GM10248 (cell line): ENCODE measurements around the gene PDHX.

Experiments used
- CTCF ChIA-PET: fragments of 300-600 bp; sonication (Branson Sonifier 250); formaldehyde crosslinking; extraction: SDS; loops from one replicate; lab custom pipeline; 2021; ENCODE audit warnings: antibody characterized with exemption; lab: Yijun Ruan, JAX
- POLR2A ChIA-PET: fragments of 350-650 bp; sonication (Branson Sonifier 250); formaldehyde crosslinking; extraction: SDS; loops from one replicate; lab custom pipeline; 2020; ENCODE audit warnings: antibody characterized with exemption; lab: Yijun Ruan, JAX
- DNase-seq: peaks from one replicate; pipeline ENCODE4 v3.0.0; 2012; ENCODE audit errors: extremely low spot score
- CTCF ChIP-seq: IDR thresholded peaks from 2 replicates; pipeline ENCODE4 v1.5.1; 2012; ENCODE audit warnings: mild to moderate bottlenecking, low read depth; ENCODE audit errors: extremely low read depth, missing control alignments, control extremely low read depth

PDHX gene

DNA sequence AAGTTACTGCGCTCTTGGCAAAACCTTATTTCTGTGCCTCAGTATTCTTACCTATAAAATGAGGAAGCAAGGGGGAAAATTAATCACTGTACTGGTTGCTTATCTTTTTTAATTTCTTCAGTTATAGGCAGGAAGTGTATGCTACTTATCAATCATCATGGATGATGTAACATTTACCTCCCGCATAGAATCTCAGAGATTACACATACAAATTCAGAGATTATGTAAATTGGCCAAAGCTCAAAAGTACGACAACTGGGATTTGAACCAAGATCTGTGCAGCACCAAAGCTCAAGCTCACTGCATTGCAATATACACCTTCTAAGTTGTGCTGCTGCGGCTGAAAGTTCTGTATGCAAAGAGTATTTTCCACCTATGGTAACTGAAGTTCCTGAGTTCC lies 83.0 kb downstream of the PDHX start:
- CTCF ChIA-PET: interaction anchor here (0.7 to 2.3 kb wide), 8 partner anchors 10 to 392 kb away, joined by 3 to 7 read pairs (median 4); no protein-coding TSS in a partner anchor
- no peak for TF ChIP-seq CTCF
- POLR2A ChIA-PET: no interaction called here
- no peak for DNase-seq

GRCh38 chr11:35003186-35003585 lies 86.8 kb downstream of the PDHX start:
- CTCF ChIA-PET: interaction anchor here (0.9 to 2.1 kb wide), 6 partner anchors 10 to 389 kb away, joined by 3 to 9 read pairs (median 4); no protein-coding TSS in a partner anchor
- no peak for DNase-seq
- TF ChIP-seq CTCF: no peak
- POLR2A ChIA-PET: no interaction called here

GRCh38 chr11:35003658-35004057 lies 87.2 kb downstream of the PDHX start:
- CTCF ChIA-PET: interaction anchor here (1.2 to 2.1 kb wide), 5 partner anchors 10 to 389 kb away, joined by 3 to 9 read pairs (median 4); no protein-coding TSS in a partner anchor
- POLR2A ChIA-PET: no interaction called here
- TF ChIP-seq CTCF: no peak
- DNase-seq: no peak

DNA sequence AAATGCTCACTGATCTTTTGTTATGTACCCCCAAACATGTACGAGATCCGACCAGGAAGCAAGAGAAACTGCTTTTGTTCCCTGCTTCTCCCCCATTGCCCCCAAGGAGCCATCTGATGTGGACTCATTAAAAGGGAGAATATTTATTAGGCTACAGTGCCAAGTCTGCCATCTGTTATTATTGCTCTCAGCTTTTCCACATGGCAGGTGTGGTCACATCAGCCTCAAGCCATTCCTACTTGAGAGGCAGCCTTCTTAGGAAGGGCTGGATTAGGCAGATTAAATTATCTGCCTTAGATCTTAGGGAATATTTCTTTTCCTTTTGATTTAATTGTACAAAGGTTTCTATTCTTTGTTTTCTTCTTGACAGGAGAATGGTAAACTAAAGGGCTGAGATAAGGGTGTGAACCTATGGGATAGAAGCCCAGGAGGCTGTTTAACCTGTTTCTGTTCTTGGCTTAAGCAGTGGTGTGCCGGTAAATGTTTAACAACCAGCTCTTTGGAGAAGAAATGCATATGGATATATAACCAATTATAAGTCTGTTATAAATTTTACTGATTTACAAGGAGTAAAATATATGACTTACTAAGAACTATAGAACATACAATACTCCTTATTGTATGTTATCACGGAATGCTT lies 88.8 kb downstream of the PDHX start:
- POLR2A ChIA-PET: no interaction called here
- TF ChIP-seq CTCF: no peak
- CTCF ChIA-PET: interaction anchor here (1.4 kb wide), 1 partner anchor 9 kb away, joined by 3 read pairs; no protein-coding TSS in a partner anchor
- no peak for DNase-seq

DNA sequence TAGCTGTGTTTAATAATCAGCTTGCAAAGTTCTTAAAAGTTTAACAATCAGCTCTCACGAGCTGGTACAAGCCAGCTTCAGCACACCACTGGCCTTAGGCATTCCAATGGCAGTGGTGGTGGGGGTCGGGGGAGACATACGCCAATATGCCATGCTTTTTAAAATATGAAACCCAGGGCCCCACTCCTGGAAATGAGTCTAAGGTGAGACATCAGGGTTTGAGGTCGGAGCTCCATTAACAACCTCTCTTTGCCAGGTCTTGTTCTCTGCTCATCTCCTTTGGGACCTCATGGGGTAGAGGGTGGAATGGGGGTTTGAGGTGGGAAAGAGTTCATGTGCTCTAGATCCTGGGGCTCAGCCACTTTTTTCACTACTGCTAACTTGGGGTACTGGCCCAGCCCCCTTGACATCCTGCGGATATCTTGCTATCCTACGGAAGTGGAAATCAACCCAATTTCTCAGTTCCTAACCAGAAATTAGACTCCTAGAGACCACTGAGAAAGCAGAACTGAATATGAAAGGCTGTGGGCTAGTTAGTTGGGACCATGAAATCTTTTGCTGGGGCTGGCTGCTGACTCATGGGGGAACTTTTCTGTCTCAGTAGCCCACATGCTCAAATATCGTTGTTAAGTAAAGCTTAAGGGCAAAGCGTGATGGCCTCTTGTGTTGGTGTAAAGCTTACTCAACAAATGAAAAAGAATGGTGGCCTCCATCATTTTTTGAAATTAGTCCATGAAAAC lies 90.1 kb downstream of the PDHX start:
- no peak for TF ChIP-seq CTCF
- peak; percentile 74 for DNase-seq
- POLR2A ChIA-PET: no interaction called here
- CTCF ChIA-PET: interaction anchor here (0.7 to 4.6 kb wide), 9 partner anchors 9 to 213 kb away, joined by 3 to 23 read pairs (median 4); no protein-coding TSS in a partner anchor

DNA sequence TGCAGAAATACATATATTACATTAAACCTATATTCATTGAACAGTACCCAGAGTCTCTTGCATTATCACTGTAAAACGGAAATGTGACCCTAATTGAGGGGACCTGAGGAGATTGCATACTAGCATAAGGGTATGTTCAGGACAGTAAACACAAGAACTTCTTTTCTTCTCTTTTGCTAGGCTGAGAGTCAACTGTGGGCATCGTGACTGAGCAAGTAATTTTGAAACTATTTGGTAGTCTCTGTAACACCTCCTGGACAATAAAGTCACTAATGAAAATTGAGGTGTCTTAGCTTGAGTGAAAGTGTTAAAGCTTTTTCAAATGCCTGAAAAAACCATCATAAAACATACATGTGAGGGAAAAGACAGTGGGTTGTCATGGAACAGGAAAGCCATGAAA lies 90.9 kb downstream of the PDHX start:
- POLR2A ChIA-PET: interaction anchor here (0.6 kb wide), 2 partner anchors 187 to 1323 kb away, joined by 3 to 4 read pairs; no protein-coding TSS in a partner anchor
- no peak for TF ChIP-seq CTCF
- DNase-seq: peak; percentile 41
- CTCF ChIA-PET: interaction anchor here (1.2 to 4.6 kb wide), 5 partner anchors 9 to 212 kb away, joined by 3 to 23 read pairs (median 6); no protein-coding TSS in a partner anchor
